C4-2B (cell line): ENCODE results near the gene TMED6.

Experiments
- CTCF ChIP-seq: fragments of 450-650 bp; conservative IDR thresholded peaks from 2 replicates; pipeline ENCODE4 v1.5.1; 2017; ENCODE audit warnings: mild to moderate bottlenecking
- ZFX ChIP-seq: fragments of 450-650 bp; IDR thresholded peaks from 2 replicates; pipeline ENCODE4 v1.6.1; 2017

- TF ChIP-seq CTCF (no peak), ZFX (no peak)
Measured at GRCh38 chr16:69306031-69306430, 45.6 kb downstream of the TMED6 start.
